ENCODE data around the gene RBCK1.
A peak's percentile ranks its signal among the peaks of the same experiment; 100 is the strongest.
"Not testable (repeated sequence)": the region's sequence is repeated elsewhere in the genome, so short reads cannot be mapped to it uniquely, and the experiment has no call there.

RBCK1 gene

DNA sequence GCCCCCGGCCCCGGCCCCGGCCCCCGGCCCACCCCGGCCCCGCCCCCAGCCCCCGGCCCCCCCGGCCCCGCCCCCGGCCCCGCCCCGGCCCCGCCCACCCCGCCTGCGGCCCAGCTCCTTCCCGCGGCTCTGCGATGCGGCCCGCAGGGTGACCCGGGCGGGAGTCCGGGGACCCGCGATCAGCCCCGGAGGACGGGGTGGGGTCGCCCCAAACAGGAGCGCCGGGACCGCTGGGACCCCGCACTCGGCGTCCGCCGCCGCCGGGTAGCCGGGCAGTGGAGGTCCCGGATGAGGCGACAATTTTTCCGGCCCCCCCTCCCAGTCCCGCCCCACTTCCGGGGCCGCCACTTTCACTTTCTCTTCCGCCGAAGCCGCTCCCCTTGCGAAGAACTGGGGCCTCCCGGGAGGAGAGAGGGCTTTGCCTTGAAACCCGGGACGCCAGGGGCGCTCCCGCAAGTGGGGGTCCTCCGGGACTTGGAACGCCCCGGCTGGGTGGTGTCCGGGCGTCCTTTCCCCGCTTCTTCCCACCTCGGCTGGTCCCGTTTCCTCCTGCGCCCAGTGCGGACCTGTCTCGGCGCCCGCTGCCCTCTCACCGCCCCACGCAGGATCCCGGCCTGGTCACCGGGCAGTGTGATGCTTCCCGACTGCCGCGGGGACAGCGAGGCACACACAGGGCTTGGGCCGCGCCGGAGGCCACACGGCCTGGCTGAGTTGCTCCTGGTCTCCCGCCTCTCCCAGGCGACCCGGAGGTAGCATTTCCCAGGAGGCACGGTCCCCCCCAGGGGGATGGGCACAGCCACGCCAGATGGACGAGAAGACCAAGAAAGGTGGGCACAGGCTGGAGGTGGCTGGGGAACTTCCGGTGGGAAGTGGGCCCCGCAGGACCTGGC lies at the start of gene RBCK1:
TSS of gene RBCK1 (plus strand) at position 347 of the 890 bp plus-strand sequence. CDS start at position 806, 459 bp downstream.
- peak; percentile 89 for DNase-seq

GRCh38 chr20:358891-359555 lies 49.1 kb upstream of the RBCK1 start:
- no peak for DNase-seq

GRCh38 chr20:361561-361960 lies 46.5 kb upstream of the RBCK1 start:
- DNase-seq, result no peak

DNA sequence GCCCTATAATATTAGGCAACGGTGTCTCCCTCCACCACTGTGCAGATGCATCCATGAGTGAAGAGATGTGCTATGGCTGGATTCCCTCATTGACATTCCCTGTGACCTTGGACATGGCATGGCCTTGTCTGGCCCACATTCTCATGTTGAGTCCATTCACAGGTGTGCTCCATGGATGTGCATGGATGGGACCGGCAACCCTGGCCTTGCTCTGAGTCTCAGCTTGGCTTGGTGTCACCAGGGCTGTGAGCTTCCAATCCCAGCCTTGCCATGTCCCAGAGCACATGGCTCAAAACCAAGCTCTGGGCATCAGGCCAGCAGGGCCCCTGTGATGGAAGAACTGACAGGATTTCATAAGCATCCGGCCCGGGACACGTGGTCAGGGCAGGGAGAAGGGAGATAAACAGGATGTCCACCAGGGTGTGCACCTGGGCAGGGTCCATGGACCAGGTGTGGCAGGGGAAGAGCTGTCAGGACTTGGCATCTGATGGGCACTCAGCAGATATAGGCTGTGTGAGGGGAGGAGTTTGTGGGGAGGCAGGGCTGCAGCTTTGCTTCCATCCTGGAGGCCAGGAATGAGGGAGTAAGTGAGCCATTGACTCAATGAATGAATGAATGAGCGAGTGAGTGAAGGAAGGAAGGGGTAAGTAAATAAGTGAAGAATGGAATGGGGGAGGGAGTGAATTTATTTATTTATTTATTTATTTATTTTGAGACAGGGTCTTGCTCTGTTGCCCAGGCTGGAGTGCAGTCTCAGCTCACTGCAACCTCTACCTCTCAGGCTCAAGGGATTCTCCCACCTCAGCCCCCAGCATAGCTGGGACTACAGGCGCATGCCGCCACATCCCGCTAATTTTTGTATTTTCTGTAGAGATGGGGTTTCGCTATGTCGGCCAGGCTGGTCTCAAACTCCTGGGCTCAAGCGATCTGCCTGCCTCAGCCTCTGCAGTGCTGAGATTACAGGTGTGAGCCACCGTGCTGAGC lies 45.5 kb upstream of the RBCK1 start:
- DNase-seq, result peak; percentile 65

- DNase-seq, result no peak
Measured at GRCh38 chr20:363319-364078, 44.6 kb upstream of the RBCK1 start.

GRCh38 chr20:364905-365794 lies 42.9 kb upstream of the RBCK1 start:
- no peak for DNase-seq

GRCh38 chr20:366041-366718 lies 41.9 kb upstream of the RBCK1 start:
- no peak for DNase-seq

DNA sequence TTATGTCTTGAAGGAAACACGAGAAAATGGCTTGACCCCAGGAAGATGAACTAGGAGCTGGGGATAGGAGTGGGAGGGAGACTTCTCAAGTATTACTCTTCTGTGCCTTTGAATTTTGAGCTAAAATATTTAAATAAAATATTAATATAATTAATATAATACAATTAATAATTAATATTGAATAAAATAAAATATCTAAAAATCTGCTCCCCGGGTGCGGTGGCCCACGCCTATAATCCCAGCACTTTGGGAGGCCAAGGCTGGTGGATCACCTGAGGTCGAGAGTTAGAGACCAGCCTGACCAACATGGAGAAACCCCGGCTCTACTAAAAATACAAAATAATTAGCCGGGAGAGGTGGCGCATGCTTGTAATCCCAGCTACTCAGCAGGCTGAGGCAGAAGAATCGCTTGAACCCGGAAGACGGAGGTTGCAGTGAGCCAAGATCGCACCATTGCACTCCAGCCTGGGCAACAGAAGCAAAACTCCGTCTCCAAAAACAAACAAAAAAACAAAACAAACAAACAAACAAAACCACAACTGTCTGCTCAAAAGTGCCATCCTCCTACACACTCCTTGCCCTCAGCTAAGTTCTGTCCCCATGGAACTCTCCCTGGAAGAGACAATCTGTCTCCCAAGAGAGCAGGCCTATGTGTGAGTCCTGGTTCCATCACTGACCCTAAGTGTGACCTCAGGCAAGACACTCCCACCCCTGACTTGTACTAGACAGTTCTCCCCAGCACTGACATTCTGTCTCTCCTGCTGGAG lies 41.2 kb upstream of the RBCK1 start:
- DNase-seq, result no peak

DNA sequence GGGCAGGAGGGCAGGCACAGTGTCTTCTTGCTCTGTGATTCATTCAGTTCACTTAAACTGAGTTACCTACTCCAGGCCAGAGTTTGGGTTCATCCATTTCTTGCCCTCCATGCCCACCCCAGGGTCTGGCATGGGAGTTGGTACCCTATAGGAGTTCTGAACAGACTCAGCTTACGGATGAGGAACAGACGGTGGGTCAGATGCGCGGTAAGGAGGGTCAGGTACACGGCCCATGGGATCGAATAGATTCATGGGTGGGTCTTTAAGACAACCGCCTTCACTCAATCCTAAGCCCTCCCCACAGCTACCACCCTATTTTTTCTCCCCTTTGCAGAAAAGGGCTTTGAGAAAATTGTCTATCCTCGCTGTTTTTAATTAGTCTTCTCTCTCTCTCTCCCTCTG lies 40.6 kb upstream of the RBCK1 start:
- no peak for DNase-seq

DNA sequence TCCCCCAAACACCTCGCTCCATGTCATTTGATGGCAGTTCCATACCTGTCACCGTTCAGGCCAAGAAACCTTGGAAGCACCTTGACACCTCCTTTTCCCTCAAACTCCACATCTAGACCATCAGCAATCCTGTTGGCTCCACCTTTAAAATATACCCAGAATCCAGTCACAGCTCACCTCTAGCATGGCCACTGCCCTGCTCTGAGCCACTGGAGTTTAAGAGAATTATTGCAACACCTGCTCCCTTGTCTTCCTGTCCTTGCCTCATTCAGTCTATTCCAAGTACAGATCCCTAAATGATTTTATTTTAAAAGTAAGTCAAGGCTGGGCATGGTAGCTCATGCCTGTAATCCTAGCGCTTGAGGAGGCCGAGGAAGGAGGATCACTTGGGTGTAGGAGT lies 39.2 kb upstream of the RBCK1 start:
- no peak for DNase-seq

DNA sequence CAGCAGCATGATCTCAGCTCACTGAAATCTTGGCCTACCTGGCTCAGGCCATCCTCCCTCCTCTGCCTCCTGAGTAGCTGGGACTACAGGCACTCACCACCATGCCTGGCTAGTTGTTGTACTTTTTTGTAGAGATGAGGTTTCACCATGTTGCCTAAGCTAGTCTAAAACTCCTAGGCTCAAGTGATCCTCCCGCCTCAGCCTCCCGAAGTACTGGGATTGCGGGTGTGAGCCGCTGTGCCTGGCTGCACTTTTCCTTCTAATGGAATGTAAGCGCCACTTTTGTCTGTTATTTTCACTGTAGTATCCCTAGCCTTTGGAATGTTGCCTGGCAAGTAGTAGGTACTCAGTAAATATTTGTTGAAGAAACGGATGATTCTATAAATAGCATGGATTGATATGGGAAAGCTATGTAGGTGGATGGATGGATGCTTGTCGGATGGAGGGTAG lies 37.9 kb upstream of the RBCK1 start:
- no peak for DNase-seq

- no peak for DNase-seq
Measured at GRCh38 chr20:370977-371754, 36.9 kb upstream of the RBCK1 start.

- no peak for DNase-seq
Measured at GRCh38 chr20:371755-372542, 36.1 kb upstream of the RBCK1 start.

DNA sequence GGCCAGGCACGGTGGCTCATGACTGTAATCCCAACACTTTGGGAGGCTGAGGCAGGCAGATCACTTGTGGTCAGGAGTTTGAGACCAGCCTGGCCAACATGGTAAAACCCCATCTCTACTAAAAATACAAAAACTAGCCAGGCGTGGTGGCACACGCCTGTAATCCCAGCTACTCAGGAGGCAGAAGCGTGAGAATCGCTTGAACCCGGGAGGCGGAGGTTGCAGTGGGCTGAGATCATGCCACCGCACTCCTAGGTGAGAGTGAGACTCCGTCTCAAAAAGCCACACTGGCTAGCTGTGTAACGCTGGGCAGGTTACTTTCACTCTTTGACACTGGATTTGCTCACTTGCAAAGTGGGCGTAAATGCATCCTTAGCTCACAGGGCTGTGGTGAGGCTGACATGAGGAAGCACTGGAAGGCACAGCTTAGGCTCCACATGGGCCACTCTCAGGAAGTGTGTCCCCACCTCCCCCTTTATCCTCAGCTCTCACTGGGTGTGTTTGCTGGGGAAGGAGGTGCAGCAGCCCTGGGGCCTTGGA lies 35.5 kb upstream of the RBCK1 start:
- DNase-seq, result not testable (repeated sequence)

- DNase-seq, result no peak
Measured at GRCh38 chr20:373171-373890, 34.8 kb upstream of the RBCK1 start.

DNA sequence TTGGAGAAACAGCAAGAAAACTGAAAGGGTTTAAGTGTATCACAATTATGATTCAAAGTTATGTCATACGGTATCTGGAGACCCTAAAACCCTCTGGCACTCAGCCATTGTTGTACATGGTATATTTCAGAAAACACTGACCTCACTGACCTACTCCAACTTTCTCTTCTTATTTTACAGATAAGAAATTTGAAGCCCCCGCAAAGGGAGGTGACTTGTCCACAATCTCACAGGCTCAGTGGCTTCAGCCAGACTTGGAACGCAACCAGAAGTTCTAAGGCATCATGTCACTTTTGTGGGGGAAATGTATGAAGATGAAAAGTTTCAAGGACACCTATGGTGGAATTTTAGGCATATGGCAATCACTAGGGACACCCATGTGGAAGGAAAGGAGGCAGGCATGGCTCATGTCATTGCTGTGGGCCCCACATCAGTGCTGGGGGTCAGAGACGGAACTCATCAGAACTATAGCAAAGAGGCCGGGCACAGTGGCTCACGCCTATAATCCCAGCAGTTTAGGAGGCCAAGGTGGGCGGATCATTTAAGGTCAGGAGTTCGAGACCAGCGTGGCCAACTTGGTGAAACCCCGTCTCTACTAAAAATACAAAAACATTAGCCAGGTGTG lies 32.7 kb upstream of the RBCK1 start:
- DNase-seq, result no peak
